GM12875 (cell line): ENCODE measurements around the gene PFKFB4.

Source experiments
- H3K4me3 ChIP-seq: one replicate; pipeline ENCODE4 v1.5.1; 2011; ENCODE audit warnings: low read depth, low read length, control low read depth
- CTCF ChIP-seq: IDR thresholded peaks from 2 replicates; pipeline ENCODE4 v1.5.1; 2011; ENCODE audit warnings: low read depth, mild to moderate bottlenecking, control low read depth, inconsistent platforms, low read length, moderate library complexity, borderline replicate concordance; ENCODE audit not compliant: insufficient read depth

The PFKFB4 gene

GRCh38 chr3:48593337-48593736 lies 36.7 kb upstream of the PFKFB4 start:
- no peak overlapping the region for H3K4me3 ChIP-seq
- TF ChIP-seq CTCF, result no peak

GRCh38 chr3:48592519-48593087 lies 36.0 kb upstream of the PFKFB4 start:
- H3K4me3 ChIP-seq, result no peak overlapping the region
- TF ChIP-seq CTCF, result no peak

GRCh38 chr3:48591886-48592518 lies 35.4 kb upstream of the PFKFB4 start:
- no peak overlapping the region for H3K4me3 ChIP-seq
- no peak for TF ChIP-seq CTCF

GRCh38 chr3:48591436-48591835 lies 34.8 kb upstream of the PFKFB4 start:
- no peak overlapping the region for H3K4me3 ChIP-seq
- no peak for TF ChIP-seq CTCF

GRCh38 chr3:48588230-48588629 lies 31.6 kb upstream of the PFKFB4 start:
- no peak for TF ChIP-seq CTCF
- no peak overlapping the region for H3K4me3 ChIP-seq

- TF ChIP-seq CTCF, result no peak
- H3K4me3 ChIP-seq, result no peak overlapping the region
Observed at GRCh38 chr3:48587686-48588085, 31.1 kb upstream of the PFKFB4 start.

- no peak for TF ChIP-seq CTCF
Observed at GRCh38 chr3:48585411-48585810, 28.8 kb upstream of the PFKFB4 start.

More at GRCh38 chr3:48585411-48585810, 28.8 kb upstream of the PFKFB4 start:
- H3K4me3 ChIP-seq, result no peak overlapping the region
